ENCODE results near the gene MRPL50. TPM values are rescaled to one million over a fixed set of nuclear protein-coding genes. Genes with fewer than 3 reads are reported as not detected.

The MRPL50 gene
- total and polyA plus RNA-seq, 9 of the 15 experiments (the other 6 are each of a cell fraction or from before 2014, with no cell fraction given) = 17.5 to 107 (median 37.4) TPM

DNA sequence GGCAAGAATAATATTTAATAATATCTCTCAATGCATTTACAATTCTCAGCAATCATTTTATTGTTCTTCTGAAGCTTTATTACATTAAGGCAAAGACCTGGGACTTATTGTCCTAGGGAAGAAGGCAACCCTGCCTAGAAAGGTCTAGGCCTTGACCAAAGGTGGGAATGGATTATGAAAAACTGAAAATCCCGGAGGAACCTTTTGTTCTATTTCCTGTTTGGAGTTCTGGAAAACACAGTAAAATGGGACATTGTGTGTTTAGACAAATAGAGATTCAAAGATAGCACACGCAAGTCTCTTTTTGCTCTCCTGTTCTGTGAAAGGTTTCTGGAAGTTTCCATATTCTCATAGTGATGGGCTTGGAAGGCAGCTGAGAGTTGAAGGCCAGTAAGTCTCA, 44.7 kb downstream of the MRPL50 start:
- Histone ChIP-seq H3K27me3 (ENCODE audit: control insufficient read depth in 2 of 2, insufficient read depth in 2 of 2, low read length in 2 of 2) (no peaks in the 10 kb centered on the region), H3K9me1 (ENCODE audit: control insufficient read depth, insufficient read depth, low read length) (no peaks in the 10 kb centered on the region), H3K9me3 (replicated peaks; ENCODE audit: control insufficient read depth, insufficient read depth, low read depth, low read length) (no peaks in the 10 kb centered on the region; the same call in 1 of the 2 replicates), H2AFZ (ENCODE audit: low read depth, low read length) (no peak overlapping the region), H3K9ac (ENCODE audit: insufficient read depth in 1 of 2, low read depth in 2 of 2, low read length in 2 of 2) (no peak overlapping the region), H3K4me1 (replicated peaks in 1 of 2; ENCODE audit: control insufficient read depth in 2 of 2, insufficient read depth in 2 of 2, low read length in 2 of 2) (peaks cover 0 to 5% of the 10 kb centered on the region in 2 experiments; a peak in 3 of 5 replicates), H3K79me2 (ENCODE audit: control insufficient read depth, insufficient read depth, low read length) (no peaks in the 10 kb centered on the region), H3K4me2 (ENCODE audit: insufficient read depth, low read length) (no peak overlapping the region), H3K4me3 (no peak overlapping the region), H4K20me1 (replicated peaks; ENCODE audit: control insufficient read depth, insufficient read depth, low read length) (no peaks in the 10 kb centered on the region), H3K27ac (ENCODE audit: extremely low read depth, low read depth, low read length) (no peak overlapping the region), H3K36me3 (ENCODE audit: control insufficient read depth, insufficient read depth, low read length) (no peaks in the 10 kb centered on the region)
- POLR2A ChIA-PET = no interaction called here
- TF ChIP-seq, protein P1, sequence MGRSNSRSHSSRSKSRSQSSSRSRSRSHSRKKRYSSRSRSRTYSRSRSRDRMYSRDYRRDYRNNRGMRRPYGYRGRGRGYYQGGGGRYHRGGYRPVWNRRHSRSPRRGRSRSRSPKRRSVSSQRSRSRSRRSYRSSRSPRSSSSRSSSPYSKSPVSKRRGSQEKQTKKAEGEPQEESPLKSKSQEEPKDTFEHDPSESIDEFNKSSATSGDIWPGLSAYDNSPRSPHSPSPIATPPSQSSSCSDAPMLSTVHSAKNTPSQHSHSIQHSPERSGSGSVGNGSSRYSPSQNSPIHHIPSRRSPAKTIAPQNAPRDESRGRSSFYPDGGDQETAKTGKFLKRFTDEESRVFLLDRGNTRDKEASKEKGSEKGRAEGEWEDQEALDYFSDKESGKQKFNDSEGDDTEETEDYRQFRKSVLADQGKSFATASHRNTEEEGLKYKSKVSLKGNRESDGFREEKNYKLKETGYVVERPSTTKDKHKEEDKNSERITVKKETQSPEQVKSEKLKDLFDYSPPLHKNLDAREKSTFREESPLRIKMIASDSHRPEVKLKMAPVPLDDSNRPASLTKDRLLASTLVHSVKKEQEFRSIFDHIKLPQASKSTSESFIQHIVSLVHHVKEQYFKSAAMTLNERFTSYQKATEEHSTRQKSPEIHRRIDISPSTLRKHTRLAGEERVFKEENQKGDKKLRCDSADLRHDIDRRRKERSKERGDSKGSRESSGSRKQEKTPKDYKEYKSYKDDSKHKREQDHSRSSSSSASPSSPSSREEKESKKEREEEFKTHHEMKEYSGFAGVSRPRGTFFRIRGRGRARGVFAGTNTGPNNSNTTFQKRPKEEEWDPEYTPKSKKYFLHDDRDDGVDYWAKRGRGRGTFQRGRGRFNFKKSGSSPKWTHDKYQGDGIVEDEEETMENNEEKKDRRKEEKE (IDR thresholded peaks at IDR 0.05; ENCODE audit: borderline replicate concordance in 1 of 2, control insufficient read depth in 1 of 2, low read depth in 2 of 2, low read length in 1 of 2) = no peak
- no peak for TF ChIP-seq KDM4B (IDR thresholded peaks at IDR 0.05; ENCODE audit: borderline replicate concordance in 2 of 2, low read depth in 1 of 2)
- TF ChIP-seq PYGO2 (tag; IDR thresholded peaks at IDR 0.05) = no peak
- TF ChIP-seq, protein P2, sequence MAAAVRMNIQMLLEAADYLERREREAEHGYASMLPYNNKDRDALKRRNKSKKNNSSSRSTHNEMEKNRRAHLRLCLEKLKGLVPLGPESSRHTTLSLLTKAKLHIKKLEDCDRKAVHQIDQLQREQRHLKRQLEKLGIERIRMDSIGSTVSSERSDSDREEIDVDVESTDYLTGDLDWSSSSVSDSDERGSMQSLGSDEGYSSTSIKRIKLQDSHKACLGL (CRISPR knock-in tag; IDR thresholded peaks at IDR 0.05; ENCODE audit: borderline replicate concordance, poor library complexity, severe bottlenecking) = no peak
- no peak for TF ChIP-seq RBM14 (IDR thresholded peaks at IDR 0.05; ENCODE audit: borderline replicate concordance, insufficient read depth, low read depth, low read length)
- DNase-seq (ENCODE audit: extremely low read depth in 1 of 4, low spot score in 3 of 4) (no peak), ATAC-seq (no peak), FAIRE-seq (no peak)
- WGBS (ENCODE audit: insufficient coverage, low coverage, missing lambda C conversion rate) = 64% methylated on average over 2 of the region's 2 CpGs
- CTCF ChIA-PET (ENCODE audit: low intra/inter-chr PET ratio) = no interaction called here
- BruUV-seq (replicated peaks) = no TSS peak
- in situ Hi-C loops (cut with MboI) = no loop called here
- intact Hi-C loops (cut with micrococcal nuclease) = no loop called here

All from K562 (cell line).